Left lung (tissue), 10 donors: ENCODE measurements around the gene TRIM28. TPM values are rescaled to one million over a fixed set of nuclear protein-coding genes. Genes with fewer than 3 reads are reported as not detected.
"Not testable (repeated sequence)": the region's sequence is repeated elsewhere in the genome, so short reads cannot be mapped to it uniquely, and the experiment has no call there.

Experiments used
- ATAC-seq: fragments of 200-7000 bp; cut with Tn5 transposase; one replicate; pipeline ENCODE4 v1.9.1; 2020; ENCODE audit warnings: moderate library complexity
- DNase-seq, 4 donors: peaks; one replicate each; pipeline ENCODE4 v3.0.0-alpha.2; 2013 to 2020
- H3K27ac ChIP-seq, 2 donors: fragments of 200-600 bp; sonication (generic) in 1 of 2; one replicate each; pipeline versions ENCODE4 v1.5.0 to v1.8.0; 2020 to 2021
- H3K27me3 ChIP-seq, 2 donors: fragments of 200-600 bp; sonication (generic) in 1 of 2; one replicate each; pipeline versions ENCODE4 v1.5.0 to v1.8.0; 2020 to 2021
- H3K36me3 ChIP-seq, 2 donors: fragments of 200-600 bp; sonication (generic) in 1 of 2; one replicate each; pipeline versions ENCODE4 v1.5.0 to v1.8.0; 2020 to 2021
- H3K4me1 ChIP-seq, 2 donors: fragments of 200-600 bp; one replicate each; pipeline ENCODE4 v1.8.0; 2021
- H3K4me3 ChIP-seq, 2 donors: fragments of 200-600 bp; sonication (generic) in 1 of 2; one replicate each; pipeline versions ENCODE4 v1.5.0 to v1.8.0; 2020 to 2021; ENCODE audit warnings: mild to moderate bottlenecking in 1 of 2
- H3K9me3 ChIP-seq, 2 donors: fragments of 200-600 bp; sonication (generic) in 1 of 2; one replicate each; pipeline versions ENCODE4 v1.5.0 to v1.8.0; 2020 to 2021
- CTCF ChIP-seq, 2 donors: fragments of 200-600 bp; sonication (generic) in 1 of 2; IDR thresholded peaks; one replicate each; pipeline versions ENCODE4 v1.5.0 to v1.8.0; 2021; ENCODE audit warnings: antibody characterized with exemption in 2 of 2
- intact Hi-C, 2 donors: fragments of 100-400 bp; cut with DNase I; formaldehyde crosslinking; loops; one replicate each; pipeline versions ENCODE4 v1.11.2 to v1.14.2; 2022
- polyA plus RNA-seq, 6 donors: library from polyadenylated mRNA; unstranded; fragments of 120-200 nt; gene quantifications; one replicate each; pipeline ENCODE4 v1.2.1, GENCODE V29; 2013; ENCODE audit not compliant: insufficient read length in 6 of 6
- total RNA-seq, 2 donors: library from RNA; stranded (reverse); fragmentation: NEBNext Ultra II Directional; extraction: Animal tissue kit (Norgen Biotek cat#: 25700); gene quantifications; one replicate each; pipeline ENCODE4 v1.2.1, GENCODE V29; 2021
- donor health status: DM: no; HTN: yes; CAD: no.
- donor health status: DM: no; HTN: no; CAD: no.

TRIM28 gene
- total and polyA plus RNA-seq, 8 donors: 231 to 689 (median 613) TPM

DNA sequence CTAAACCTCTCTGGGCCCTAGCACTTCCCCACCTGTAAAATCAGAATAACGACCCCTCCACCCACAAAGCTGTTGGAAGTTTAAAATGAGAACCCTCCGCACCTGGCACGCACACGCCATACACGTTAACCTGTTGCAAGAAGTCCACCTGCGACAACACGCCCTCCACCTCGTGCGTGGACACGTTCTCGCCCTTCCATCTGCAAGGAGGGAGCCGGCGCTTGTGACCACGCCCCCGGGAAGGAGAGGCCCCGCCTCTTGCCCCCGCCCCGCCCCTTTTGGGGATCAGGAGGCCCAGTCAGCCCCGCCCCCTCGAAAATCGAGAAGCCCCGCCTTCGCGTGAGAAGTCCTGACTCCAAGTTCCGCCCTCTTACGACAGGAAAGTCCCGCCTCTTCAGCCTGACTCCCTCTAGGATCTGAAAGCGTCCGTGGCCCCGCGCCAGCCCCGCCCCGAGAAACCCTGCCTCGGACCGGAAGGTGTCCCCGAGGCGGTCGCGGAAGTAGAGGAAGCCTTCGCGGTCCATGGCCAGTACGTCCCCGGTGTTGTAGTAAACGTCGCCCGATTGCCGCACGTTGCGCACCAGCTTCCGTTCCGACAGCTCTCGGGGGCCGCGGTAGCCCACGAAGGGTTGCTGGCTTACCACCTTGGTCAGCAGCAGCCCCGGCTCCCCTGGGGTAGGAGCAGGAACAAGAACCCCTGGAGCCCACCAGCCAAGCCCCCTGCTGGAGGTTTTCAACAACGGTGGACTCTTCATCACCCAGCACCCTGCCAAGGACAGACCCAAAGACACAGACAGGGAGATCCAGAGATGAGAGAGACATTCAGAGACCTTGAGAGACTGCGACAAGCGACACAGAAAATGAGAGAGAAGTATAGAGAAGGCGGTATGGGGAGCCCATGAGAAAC is 44.6 kb upstream of the TRIM28 start:
- peak; percentile 98 for ATAC-seq
- no peaks in the 10 kb centered on the region for H3K9me3 ChIP-seq
- intact Hi-C loops: no loop called here
- no peaks in the 10 kb centered on the region for H3K27me3 ChIP-seq
- peaks cover 0 to 23% of the 10 kb centered on the region in 2 donors for H3K4me1 ChIP-seq
- no peaks in the 10 kb centered on the region for H3K36me3 ChIP-seq
- peak; percentile 90 to 100 (median 98) for DNase-seq
- H3K27ac ChIP-seq: peak overlapping the region; percentile 83 to 87
- no peak for TF ChIP-seq CTCF (IDR thresholded peaks at IDR 0.05)
- H3K4me3 ChIP-seq: peak overlapping the region; percentile 50 to 62

GRCh38 chr19:58500242-58500641 is 43.6 kb upstream of the TRIM28 start:
- intact Hi-C loops: no loop called here
- Histone ChIP-seq H3K27ac (no peak overlapping the region), H3K4me1 (peaks cover 0 to 23% of the 10 kb centered on the region in 2 donors), H3K4me3 (peak overlapping the region; percentile 50 to 62), H3K36me3 (no peaks in the 10 kb centered on the region), H3K27me3 (no peaks in the 10 kb centered on the region), H3K9me3 (no peaks in the 10 kb centered on the region)
- no peak for TF ChIP-seq CTCF (IDR thresholded peaks at IDR 0.05)
- DNase-seq (no peak), ATAC-seq (no peak)

DNA sequence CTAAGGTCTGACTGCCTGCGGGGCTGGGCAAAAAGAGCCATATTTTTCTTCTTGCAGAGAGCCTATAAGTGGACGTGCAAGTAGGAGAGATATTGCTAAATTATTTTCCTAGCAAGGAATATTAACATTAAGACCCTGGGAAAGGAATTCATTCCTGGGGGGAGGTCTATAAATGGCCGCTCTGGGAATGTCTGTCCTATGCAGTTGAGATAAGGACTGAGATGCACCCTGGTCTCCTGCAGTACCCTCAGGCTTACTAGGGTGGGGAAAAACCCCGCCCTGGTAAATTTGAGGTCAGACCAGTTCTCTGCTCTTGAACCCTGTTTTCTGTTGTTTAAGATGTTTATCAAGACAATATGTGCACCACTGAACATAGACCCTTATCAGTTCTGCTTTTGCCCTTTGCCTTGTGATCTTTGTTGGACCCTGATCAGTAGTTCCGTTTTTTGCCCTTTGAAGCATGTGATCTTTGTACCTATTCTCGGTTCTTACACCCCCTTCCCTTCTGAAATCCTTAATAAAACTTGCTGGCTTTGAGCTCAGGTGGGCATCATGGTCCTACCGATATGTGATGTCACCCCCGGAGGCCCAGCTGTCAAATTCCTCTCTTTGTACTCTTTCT is 36.2 kb upstream of the TRIM28 start:
- ATAC-seq, H3K27ac ChIP-seq, intact Hi-C loops: not testable (repeated sequence)

GRCh38 chr19:58509731-58510083 is 34.2 kb upstream of the TRIM28 start:
- H3K4me3 ChIP-seq: no peak overlapping the region
- H3K27me3 ChIP-seq: no peaks in the 10 kb centered on the region
- no peak for ATAC-seq

More for the DNA sequence above, 36.2 kb upstream of the TRIM28 start:
- H3K27me3 ChIP-seq, H3K4me3 ChIP-seq, H3K4me1 ChIP-seq, H3K9me3 ChIP-seq, H3K36me3 ChIP-seq, DNase-seq: not testable (repeated sequence)

More at GRCh38 chr19:58509731-58510083, 34.2 kb upstream of the TRIM28 start:
- intact Hi-C loops: no loop called here
- no peak for TF ChIP-seq CTCF (IDR thresholded peaks at IDR 0.05)
- no peak for DNase-seq
- Histone ChIP-seq H3K36me3 (no peaks in the 10 kb centered on the region), H3K9me3 (peaks cover 0 to 8% of the 10 kb centered on the region in 2 donors), H3K4me1 (peaks cover 0 to 10% of the 10 kb centered on the region in 2 donors), H3K27ac (no peak overlapping the region)
